Measurements from ENCODE around the gene VAPB. TPM values are rescaled to one million over a fixed set of nuclear protein-coding genes. Genes with fewer than 3 reads are reported as not detected.

VAPB gene
- polyA plus RNA-seq, 1 donor: 57.3 TPM

GRCh38 chr20:58461104-58461503, 72.1 kb downstream of the VAPB start:
- no peak for DNase-seq

DNA sequence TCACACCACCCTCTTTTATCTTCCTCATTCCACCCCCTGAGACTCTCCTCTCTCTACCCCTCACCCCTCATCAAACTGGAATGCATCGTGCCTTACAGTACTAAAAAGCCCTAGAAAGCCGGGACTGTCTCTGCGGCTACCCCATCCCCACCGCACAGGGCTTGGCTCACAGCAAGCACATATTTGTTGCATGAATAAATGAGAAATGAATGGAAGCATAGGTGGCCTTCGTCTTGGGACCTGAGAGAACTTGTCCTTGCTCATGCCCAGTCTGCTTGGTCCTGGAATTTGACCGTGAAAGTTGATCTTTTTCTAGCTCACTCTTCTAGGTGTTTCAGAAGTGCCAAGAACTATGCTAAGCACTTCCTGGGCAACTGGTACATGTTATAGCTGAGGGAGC, 72.9 kb downstream of the VAPB start:
- no peak for DNase-seq

DNA sequence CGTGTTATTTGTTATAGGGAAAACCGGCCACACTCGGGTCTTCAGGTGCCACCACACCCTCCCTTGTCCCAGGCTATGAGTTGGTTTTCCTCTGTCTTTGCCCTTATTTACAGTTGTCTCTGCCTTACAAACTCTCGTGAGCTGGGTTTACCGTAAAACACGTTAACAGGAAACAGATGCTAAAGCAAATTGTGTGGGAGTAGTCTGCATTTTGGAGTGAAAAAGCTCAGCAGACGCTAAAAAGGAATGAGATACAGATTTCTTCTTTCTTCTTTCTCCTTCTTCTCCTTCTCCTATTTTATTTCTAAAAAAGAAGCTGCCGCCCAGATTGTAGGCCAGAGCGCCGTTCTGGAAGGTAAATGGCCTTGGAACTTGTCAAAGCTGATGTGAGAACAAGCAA, 74.2 kb downstream of the VAPB start:
- DNase-seq: no peak

- DNase-seq: no peak
Observed at GRCh38 chr20:58464838-58465237, 75.8 kb downstream of the VAPB start.

- no peak for DNase-seq
Observed at GRCh38 chr20:58466095-58466708, 77.2 kb downstream of the VAPB start.

DNA sequence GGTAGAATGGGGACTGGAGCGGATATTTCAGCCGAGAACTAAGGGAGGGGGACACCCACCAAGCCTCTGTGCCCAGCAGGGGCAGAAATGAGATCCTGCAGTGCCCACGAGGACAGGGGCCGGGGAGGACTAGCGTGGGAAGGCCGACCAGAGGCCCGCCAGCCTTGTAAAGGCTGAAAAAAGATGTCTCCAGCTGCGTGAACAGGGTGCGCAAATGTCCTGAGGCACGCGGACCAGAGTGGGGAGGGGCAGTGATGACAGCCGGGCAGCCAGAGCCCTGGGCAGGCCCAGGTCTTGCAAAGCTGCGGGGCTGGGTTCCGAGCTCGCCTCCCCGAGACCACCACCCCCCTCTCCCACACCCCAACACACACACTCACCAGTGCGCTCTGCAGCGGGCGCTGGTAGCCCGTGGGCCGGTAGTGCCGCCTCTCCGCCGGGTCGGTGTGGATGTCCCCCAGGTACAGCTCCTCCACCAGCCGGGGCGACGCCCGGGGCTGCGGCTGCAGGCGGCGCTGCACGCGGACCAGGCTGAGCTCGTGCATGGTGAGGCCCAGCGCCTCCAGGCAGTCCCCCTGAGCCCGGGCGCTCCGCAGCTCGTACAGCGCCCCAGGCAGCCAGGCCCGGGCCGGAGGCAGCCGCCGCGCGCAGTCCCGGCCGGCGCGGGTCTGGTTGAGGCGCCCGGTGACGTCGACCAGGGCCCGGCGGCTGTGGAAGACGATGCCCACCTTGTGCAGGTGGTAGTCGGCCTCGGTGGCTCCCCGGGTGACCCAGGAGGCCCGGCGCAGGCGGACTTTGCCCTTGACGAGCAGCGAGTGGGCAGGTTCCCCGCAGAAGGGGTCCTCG, 77.9 kb downstream of the VAPB start:
- DNase-seq: no peak

DNA sequence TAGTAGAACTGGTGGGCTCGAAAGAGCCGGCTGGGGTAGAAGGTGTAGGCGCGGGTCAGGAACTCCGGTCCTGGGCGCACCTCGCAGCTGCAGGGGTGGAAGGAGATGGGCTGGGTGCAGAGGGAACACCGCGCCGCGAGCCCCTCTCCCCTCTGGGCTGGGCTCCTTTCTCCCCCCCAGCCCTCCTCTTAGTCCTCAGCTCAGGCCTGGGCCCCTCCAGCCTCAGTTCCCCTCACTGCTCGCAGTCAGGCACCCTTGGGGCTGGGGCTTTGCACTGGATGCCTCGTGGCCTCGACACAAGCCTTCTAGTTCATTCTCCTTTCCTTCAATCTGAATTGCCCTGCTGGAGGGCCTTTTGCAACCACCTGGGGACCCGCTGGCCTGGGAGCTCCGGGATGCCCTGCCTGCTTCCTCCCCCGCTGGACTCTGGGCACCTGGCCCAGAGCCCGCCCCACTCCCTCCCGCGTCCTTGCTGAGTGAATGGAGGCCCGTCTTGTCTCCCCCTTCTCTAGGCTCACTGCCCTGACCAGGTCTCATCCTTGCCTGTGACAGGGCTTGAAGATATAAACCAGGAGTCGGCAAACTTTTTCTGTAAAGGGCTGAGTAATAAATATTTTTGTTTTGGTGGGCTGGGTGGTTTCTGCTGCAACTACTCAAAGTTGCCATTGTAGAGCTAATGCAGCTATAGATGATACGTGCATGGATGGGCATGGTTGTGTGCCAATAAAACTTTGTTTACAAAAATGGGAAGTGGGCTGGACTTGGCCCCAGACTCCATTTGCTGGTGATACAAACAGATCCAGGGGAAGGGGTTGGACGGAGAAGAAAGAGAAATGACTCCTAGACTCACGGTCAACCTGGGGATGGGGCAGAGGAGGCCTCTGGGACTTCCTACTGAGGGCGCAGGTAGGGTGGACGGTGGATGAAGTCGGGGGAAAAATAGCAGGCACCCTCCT, 78.8 kb downstream of the VAPB start:
- no peak for DNase-seq

GRCh38 chr20:58469616-58470015, 80.6 kb downstream of the VAPB start:
- DNase-seq: no peak

DNA sequence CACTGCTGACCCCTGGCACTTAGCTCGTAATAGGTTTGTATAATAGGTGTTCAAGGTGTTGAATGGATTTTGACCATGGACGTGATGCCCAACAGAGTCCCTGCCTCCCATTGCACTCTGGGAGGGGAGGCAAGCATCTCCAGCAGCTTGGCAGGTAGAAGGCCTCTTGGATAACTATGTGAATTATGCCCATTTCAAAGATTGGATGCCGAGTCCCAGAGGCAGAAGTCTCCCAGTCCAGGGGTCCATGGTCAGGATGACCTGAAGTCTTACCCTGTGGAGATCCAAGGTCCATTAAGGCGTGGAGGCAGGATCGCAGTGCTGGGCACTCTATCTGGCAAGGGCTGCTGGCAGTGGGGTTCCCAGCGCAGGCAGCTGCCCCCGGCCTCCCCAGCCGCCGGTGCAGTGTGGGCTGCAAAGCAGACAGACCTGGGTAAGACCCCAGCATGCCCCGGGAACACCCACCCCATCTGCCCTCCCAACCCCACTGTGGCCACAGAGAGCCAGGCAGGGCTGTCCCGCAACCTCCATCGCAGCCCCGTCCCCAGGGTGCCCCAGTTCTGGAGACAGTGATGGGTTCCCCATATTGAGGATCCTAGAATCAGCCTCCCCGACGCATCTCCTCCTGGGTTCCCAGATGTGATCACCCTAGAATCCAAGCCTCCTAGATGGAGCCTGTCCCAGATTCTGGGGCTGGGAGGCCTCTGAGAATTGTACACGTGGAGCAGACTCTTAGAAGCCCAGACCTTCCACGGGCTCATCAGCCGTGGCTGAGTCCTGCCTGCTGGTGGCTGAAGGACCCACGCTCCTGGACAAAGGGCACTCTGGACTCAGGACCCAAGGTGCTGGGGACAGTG, 81.5 kb downstream of the VAPB start:
- DNase-seq: no peak

- DNase-seq: peak; percentile 57
Observed at GRCh38 chr20:58471193-58472164, 82.5 kb downstream of the VAPB start.

GRCh38 chr20:58472273-58473018, 83.4 kb downstream of the VAPB start:
- DNase-seq: no peak

DNA sequence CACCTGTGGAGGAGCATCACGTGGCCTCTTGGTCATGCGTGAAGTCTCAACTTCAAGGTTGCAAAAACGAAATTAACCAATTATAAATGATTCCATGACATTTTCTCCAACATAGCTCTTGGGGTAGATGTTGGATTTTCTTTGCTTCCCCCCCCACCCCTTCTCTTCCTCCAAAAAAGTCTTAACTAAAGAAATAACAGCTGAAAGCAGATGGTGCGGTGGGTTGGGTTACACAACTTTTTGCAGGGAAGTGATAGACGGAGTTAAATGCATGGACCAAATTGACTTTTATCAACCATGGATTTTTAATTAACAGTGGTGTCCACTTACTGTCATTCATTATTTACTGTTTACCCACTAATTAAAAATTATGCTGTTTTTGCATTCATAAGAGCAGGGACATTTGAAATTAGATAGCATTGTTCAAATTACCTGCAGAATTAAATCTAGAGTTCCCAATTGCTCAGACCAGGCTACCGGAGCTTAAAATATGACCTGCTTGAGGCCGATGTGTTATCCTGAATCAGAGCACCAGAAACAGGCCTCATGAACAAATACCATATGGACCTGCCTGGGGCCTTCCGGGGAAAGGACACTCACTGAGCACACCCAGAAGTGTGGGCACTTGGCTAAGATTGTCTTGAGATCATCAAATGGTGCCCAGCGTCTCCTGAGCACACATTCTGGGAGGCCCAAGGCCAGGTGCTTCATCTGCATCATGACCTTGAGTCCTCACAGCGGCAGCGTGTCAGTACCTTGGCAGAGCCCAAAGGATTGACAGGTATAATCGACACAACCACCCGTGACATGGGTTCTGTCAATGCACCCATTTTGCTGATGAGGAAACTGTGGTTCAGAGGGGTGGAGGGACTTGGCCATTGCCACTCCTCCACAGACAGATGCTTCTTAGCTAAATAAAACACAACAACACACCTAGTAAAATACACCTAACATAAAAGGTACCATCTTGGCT, 84.7 kb downstream of the VAPB start:
- DNase-seq: no peak

GRCh38 chr20:58475466-58475865, 86.4 kb downstream of the VAPB start:
- DNase-seq: no peak

DNA sequence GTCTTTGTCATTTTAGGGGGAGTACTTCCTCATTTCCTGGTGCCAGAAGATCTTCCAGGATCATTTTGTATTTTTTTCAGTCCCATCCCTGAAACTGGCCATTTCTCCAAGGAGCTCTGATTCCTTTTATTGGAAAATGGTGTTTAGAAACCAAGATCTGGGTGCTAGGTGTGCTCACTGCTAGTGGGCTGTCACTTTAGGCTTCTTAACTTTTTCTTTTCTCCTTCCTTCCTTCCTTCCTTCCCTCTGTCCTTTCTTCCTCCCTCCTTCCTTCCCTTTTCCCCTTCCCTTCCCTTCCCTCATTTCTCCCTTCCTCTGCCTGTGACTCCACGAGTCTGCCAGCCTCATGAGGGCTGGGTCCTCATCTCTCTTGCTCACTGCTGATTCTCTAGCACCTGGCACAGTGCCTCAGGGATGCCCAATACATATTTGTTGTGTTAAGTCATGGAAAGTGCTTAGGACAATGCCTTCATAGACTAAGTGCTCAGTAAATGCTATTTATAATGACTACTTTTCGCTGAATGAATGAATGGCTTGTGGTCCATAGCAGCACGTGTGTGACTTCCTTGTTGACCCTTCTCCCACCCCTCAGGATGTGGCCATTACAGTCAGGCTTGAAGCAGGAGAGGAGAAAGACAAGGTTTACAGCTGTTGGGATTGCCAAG, 89.2 kb downstream of the VAPB start:
- DNase-seq: no peak

DNA sequence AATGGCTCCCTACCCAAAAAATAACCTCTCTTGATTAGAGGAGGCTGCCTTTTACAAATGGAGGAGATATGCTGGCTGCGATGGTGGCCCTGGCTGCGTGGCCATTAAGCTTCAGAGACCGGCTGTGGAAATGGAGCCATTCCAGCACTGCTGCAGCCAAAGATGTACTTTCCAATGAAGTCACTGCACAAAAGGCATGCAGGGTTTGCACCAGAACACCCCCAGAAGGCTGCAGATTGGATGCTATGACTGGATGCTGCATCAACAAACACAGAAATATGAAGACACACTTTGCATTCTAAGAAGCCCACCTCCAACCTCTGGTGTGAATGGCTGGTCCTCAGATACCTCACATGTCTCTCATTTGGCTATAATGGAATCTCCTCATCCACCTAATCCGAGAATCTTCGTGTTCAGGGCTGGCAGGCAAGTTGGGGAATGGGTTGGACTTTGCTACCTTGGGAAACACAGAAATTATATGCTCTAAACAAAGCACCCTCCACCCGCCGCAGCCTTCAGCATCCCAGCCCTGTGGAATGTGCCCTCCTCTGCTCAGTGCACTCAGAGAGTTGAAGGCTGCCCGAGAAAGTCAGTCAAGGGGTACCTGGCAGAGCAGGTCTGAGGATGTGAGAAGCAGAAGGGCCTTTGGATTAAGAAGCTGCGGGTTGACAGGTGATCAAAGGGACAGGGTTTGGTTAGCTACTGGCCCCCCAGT, 90.9 kb downstream of the VAPB start:
- DNase-seq: no peak

DNA sequence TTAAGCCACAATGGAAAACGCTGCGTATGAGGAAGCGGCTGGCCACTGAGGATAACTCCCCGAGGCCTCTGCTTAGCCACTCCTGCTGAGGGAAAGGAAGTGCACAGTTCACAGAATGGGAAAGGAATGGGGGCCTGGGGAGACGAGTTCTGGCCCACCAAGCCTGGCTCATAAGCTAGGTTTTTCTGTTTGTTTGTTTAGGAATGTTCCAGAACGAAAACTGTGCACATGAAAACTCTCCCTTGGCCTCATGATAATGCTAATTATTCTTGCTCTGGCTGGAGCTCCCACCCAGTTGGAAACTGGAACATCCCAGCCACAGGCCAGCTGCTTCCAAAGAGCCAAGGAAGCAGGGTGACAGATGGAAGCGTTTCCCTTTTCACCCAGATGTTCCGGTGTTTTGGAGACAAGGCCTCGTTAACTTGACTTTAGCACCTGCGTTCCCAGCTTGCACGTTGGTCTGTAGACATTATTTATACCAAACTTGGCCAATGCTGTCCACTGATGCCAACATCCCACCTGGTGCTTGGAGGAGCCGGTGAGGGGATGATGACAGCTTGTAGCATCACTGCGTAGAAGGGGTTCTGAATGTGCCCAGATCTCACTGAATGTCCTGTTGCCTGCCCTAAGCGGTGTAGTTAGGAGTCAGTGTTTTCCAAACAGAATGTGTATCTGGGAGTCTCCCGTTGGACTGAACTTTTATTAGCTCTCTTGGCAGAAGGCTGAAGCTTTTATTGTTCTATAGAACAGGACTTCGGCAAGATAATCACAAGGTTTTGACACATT, 91.7 kb downstream of the VAPB start:
- DNase-seq: no peak

Measured in left kidney (tissue), 2 donors.